WTC11 (cell line): ENCODE results near the gene DEPDC1B.

Experiments
- CREB1 ChIP-seq: sonication (generic); formaldehyde crosslinking; IDR thresholded peaks from 2 replicates; pipeline ENCODE4 v1.8.0; 2023; ENCODE audit warnings: mild to moderate bottlenecking, missing genetic modification reagents
- ETV6 ChIP-seq: sonication (generic); formaldehyde crosslinking; IDR thresholded peaks from 2 replicates; pipeline ENCODE4 v1.8.1; 2022; ENCODE audit warnings: mild to moderate bottlenecking, missing genetic modification reagents
- IRF1 ChIP-seq: sonication (generic); formaldehyde crosslinking; IDR thresholded peaks from 2 replicates; pipeline ENCODE4 v1.8.0; 2023; ENCODE audit warnings: missing genetic modification reagents
- JUN ChIP-seq: sonication (generic); formaldehyde crosslinking; IDR thresholded peaks from 2 replicates; pipeline ENCODE4 v1.8.0; 2023; ENCODE audit warnings: mild to moderate bottlenecking, missing genetic modification reagents
- TP53 ChIP-seq: sonication (generic); formaldehyde crosslinking; IDR thresholded peaks from 2 replicates; pipeline ENCODE4 v1.8.1; 2023; ENCODE audit warnings: mild to moderate bottlenecking, missing genetic modification reagents
- USF1 ChIP-seq: sonication (generic); formaldehyde crosslinking; IDR thresholded peaks from 2 replicates; pipeline ENCODE4 v1.8.0; 2022; ENCODE audit warnings: mild to moderate bottlenecking, missing genetic modification reagents
- USF2 ChIP-seq: sonication (generic); formaldehyde crosslinking; IDR thresholded peaks from 2 replicates; pipeline ENCODE4 v1.8.1; 2023; ENCODE audit warnings: mild to moderate bottlenecking, missing genetic modification reagents, moderate library complexity
- ZNF219 ChIP-seq: sonication (generic); formaldehyde crosslinking; IDR thresholded peaks from 2 replicates; pipeline ENCODE4 v1.8.0; 2023; ENCODE audit warnings: missing genetic modification reagents, mild to moderate bottlenecking, borderline replicate concordance
- ZNF232 ChIP-seq: sonication (generic); formaldehyde crosslinking; IDR thresholded peaks from 2 replicates; pipeline ENCODE4 v1.8.0; 2022; ENCODE audit warnings: mild to moderate bottlenecking, missing genetic modification reagents
- ZNF671 ChIP-seq: fragments of 250-450 bp; sonication (Bioruptor Pico); IDR thresholded peaks from 2 replicates; pipeline ENCODE4 v1.8.0; 2021; ENCODE audit warnings: mild to moderate bottlenecking
- TF ChIP-seq, protein P1 (sequence below): fragments of 200-600 bp; IDR thresholded peaks from 2 replicates; pipeline ENCODE4 v1.8.0; 2022; ENCODE audit warnings: antibody characterized with exemption
- TF ChIP-seq, protein P2 (sequence below): sonication (generic); formaldehyde crosslinking; IDR thresholded peaks from 2 replicates; pipeline ENCODE4 v1.8.0; 2022; ENCODE audit warnings: mild to moderate bottlenecking, missing genetic modification reagents
- TF ChIP-seq, protein P3 (sequence below): sonication (generic); formaldehyde crosslinking; IDR thresholded peaks from 2 replicates; pipeline ENCODE4 v1.8.1; 2022; ENCODE audit warnings: mild to moderate bottlenecking, missing genetic modification reagents, moderate library complexity, borderline replicate concordance
- TF ChIP-seq, protein P4 (sequence below): sonication (generic); formaldehyde crosslinking; IDR thresholded peaks from 2 replicates; pipeline ENCODE4 v1.8.0; 2022; ENCODE audit warnings: mild to moderate bottlenecking, missing genetic modification reagents

DNA sequence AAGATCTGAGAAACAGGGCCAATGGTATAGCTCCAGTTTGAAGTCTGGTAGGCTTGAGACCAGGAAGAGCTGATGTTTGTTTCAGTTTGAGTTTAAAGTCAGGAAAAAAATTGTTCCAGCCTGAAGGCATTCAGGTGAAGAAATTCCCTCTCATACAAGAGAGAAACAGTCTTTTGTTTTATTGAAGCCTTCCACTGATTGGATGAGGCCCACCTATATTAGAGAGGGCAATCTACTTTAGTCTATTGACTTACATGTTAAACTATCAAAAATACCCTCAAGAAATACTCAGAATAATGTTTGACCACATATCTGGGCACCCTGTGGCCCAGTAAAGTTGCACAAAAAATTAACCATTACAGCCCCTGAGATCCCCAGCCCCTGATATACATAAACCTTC lies 5.2 kb upstream of the DEPDC1B start:
- TF ChIP-seq CREB1 (CRISPR knock-in tag) = no peak
- TF ChIP-seq, protein P1, sequence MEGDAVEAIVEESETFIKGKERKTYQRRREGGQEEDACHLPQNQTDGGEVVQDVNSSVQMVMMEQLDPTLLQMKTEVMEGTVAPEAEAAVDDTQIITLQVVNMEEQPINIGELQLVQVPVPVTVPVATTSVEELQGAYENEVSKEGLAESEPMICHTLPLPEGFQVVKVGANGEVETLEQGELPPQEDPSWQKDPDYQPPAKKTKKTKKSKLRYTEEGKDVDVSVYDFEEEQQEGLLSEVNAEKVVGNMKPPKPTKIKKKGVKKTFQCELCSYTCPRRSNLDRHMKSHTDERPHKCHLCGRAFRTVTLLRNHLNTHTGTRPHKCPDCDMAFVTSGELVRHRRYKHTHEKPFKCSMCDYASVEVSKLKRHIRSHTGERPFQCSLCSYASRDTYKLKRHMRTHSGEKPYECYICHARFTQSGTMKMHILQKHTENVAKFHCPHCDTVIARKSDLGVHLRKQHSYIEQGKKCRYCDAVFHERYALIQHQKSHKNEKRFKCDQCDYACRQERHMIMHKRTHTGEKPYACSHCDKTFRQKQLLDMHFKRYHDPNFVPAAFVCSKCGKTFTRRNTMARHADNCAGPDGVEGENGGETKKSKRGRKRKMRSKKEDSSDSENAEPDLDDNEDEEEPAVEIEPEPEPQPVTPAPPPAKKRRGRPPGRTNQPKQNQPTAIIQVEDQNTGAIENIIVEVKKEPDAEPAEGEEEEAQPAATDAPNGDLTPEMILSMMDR = no peak
- TF ChIP-seq ETV6 = no peak
- TF ChIP-seq, protein P2, sequence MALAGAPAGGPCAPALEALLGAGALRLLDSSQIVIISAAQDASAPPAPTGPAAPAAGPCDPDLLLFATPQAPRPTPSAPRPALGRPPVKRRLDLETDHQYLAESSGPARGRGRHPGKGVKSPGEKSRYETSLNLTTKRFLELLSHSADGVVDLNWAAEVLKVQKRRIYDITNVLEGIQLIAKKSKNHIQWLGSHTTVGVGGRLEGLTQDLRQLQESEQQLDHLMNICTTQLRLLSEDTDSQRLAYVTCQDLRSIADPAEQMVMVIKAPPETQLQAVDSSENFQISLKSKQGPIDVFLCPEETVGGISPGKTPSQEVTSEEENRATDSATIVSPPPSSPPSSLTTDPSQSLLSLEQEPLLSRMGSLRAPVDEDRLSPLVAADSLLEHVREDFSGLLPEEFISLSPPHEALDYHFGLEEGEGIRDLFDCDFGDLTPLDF = no peak
- no peak for TF ChIP-seq ZNF671 (CRISPR knock-in tag)
- no peak for TF ChIP-seq USF2 (CRISPR knock-in tag)
- TF ChIP-seq JUN (CRISPR knock-in tag) = no peak
- TF ChIP-seq, protein P3, sequence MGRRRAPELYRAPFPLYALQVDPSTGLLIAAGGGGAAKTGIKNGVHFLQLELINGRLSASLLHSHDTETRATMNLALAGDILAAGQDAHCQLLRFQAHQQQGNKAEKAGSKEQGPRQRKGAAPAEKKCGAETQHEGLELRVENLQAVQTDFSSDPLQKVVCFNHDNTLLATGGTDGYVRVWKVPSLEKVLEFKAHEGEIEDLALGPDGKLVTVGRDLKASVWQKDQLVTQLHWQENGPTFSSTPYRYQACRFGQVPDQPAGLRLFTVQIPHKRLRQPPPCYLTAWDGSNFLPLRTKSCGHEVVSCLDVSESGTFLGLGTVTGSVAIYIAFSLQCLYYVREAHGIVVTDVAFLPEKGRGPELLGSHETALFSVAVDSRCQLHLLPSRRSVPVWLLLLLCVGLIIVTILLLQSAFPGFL (CRISPR knock-in tag) = no peak
- no peak for TF ChIP-seq ZNF232 (CRISPR knock-in tag)
- TF ChIP-seq IRF1 (CRISPR knock-in tag) = no peak
- no peak for TF ChIP-seq TP53
- TF ChIP-seq, protein P4, sequence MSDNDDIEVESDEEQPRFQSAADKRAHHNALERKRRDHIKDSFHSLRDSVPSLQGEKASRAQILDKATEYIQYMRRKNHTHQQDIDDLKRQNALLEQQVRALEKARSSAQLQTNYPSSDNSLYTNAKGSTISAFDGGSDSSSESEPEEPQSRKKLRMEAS = no peak
- no peak for TF ChIP-seq USF1
- TF ChIP-seq ZNF219 = no peak
